Omental fat pad (tissue), 4 donors: ENCODE results near the gene ITPR2. TPM values are rescaled to one million over a fixed set of nuclear protein-coding genes. Genes with fewer than 3 reads are reported as not detected.
"Not testable (repeated sequence)": the region's sequence is repeated elsewhere in the genome, so short reads cannot be mapped to it uniquely, and the experiment has no call there.

Experiments
- ATAC-seq: fragments of 150-250 bp; one replicate; pipeline ENCODE4 v1.9.1; 2016; ENCODE audit warnings: mild to moderate bottlenecking, moderate library complexity; ENCODE audit not compliant: low FRiP score
- DNase-seq: peaks from one replicate; pipeline ENCODE4 v3.0.0-alpha.2; 2019; ENCODE audit warnings: low spot score
- CTCF ChIP-seq, 3 donors: fragments of 450-650 bp; IDR thresholded peaks; one replicate each; pipeline ENCODE4 v1.5.1; 2016 to 2017; ENCODE audit warnings: antibody characterized with exemption in 3 of 3, mild to moderate bottlenecking in 3 of 3, moderate library complexity in 2 of 3
- total RNA-seq, 4 donors: library from RNA; depleted of rRNA; stranded (reverse); fragments of >200 nt; gene quantifications; one replicate each; pipeline ENCODE4 v1.1.0, GENCODE V29; 2016

The ITPR2 gene
- total RNA-seq, 4 donors from 2014 or later, result 39.0 to 62.9 (median 47.4) TPM

DNA sequence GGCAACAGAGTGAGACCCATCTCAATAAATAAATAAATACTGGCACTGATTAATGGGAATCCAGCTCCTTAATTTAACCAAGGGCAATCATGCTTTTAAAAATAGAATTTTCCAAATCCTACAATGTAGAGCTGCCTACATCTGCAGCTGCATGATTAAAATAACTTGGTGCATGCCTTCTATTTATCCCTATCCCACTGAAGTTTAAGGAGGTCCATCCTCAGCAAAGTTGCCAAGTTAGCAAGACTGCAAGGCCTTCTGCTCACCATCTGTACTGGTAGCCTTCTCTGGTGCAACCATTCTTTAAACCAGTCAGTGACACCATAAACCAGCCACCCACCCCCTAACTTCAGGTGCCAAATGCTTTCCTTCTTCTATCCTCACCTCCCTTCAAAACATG is 226.1 kb downstream of the ITPR2 start:
- DNase-seq (no peak), ATAC-seq (no peak)
- TF ChIP-seq CTCF (IDR thresholded peaks at IDR 0.05), result no peak

DNA sequence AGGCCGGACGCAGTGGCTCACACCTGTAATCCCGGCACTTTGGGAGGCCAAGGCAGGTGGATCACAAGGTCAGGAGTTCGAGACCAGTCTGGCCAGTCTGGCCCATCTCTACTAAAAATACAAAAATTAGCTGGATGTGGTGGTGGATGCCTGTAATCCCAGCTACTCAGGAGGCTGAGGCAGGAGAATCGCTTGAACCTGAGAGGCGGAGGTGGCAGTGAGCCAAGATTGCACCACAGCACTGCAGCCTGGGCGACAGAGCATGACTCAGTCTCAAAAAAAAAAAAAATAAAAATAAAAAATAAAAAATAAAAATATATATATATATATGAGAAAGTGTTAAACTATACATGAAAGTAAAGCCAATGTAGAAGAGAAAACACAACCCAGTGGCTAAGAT is 228.2 kb downstream of the ITPR2 start:
- not testable (repeated sequence) for DNase-seq, ATAC-seq

DNA sequence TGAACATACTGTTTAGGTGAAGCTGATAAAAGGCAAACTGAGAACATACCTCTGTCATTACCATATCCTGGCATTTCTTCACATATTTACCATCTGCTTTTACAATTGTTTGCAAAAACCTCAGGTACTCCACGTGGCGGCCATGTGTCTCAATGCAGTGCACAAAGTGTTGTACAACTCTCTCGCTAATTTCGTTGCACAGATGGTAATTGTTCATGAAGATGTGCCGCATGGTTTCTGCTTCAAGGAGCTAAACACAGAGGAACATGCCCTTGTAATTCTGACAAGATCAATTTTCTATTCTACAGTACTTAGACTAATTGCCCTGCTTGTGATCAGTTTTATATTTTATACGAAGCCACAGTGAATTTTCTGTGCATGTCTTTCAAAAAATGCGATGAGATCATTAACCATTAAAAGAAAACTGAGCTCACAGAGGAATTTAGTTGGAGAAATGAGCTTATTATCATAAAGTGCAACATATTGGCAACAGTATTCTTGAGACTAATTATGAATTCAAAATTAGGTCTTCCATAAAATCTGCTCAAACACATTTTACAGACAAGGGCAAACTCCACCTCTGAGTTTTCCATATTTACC is 233.8 kb downstream of the ITPR2 start:
- TF ChIP-seq CTCF (IDR thresholded peaks at IDR 0.05), result no peak
- no peak for ATAC-seq
- DNase-seq, result no peak

DNA sequence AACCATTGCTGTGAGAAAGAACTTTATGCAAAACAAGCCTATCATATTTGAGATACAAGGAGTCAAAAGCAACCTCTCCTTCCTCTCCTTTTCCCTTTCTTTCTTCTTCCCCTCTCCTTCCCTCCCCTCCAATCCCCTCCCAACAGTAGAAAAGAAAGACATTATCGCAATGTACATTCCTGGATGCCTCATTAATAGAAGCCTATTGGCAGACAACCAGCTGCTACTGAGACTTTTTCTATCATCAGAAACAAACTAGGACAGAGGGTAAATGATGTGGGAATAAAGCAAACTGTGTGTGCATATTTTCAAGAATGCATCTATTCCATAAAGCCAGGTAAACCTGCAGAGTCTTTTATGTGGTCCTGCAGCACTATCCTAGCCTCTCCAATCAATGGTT is 237.2 kb downstream of the ITPR2 start:
- no peak for TF ChIP-seq CTCF (IDR thresholded peaks at IDR 0.05)
- DNase-seq (no peak), ATAC-seq (no peak)

GRCh38 chr12:26580619-26581018 is 252.4 kb downstream of the ITPR2 start:
- DNase-seq (no peak), ATAC-seq (no peak)
- TF ChIP-seq CTCF (IDR thresholded peaks at IDR 0.05), result no peak

- no peak for ATAC-seq
- no peak for DNase-seq
- TF ChIP-seq CTCF (IDR thresholded peaks at IDR 0.05), result no peak
These were observed 256.7 kb downstream of the ITPR2 start for GRCh38 chr12:26576266-26576665.

- DNase-seq, result no peak
- TF ChIP-seq CTCF (IDR thresholded peaks at IDR 0.05), result no peak
- no peak for ATAC-seq
These were observed 259.6 kb downstream of the ITPR2 start for GRCh38 chr12:26573225-26573909.
